ENCODE measurements around the gene MTF1.
A peak's percentile ranks its signal among the peaks of the same experiment; 100 is the strongest.

Gene MTF1

GRCh38 chr1:37825506-37825905, 33.9 kb downstream of the MTF1 start:
- peak overlapping the region; percentile 29 for H3K27ac Mint-ChIP-seq
- H3K36me3 Mint-ChIP-seq: peaks cover 6% of the 10 kb centered on the region
- H3K9me3 Mint-ChIP-seq (ENCODE audit: low read depth): no peaks in the 10 kb centered on the region
- H3K27me3 Mint-ChIP-seq: no peaks in the 10 kb centered on the region
- H3K4me1 Mint-ChIP-seq (ENCODE audit: low read depth): peaks cover 16% of the 10 kb centered on the region
- H3K4me3 Mint-ChIP-seq: no peak overlapping the region

- Mint-ChIP-seq H3K36me3 (peaks cover 6% of the 10 kb centered on the region), H3K27me3 (no peaks in the 10 kb centered on the region), H3K4me1 (ENCODE audit: low read depth) (peaks cover 16% of the 10 kb centered on the region), H3K4me3 (no peak overlapping the region), H3K27ac (no peak overlapping the region), H3K9me3 (ENCODE audit: low read depth) (no peaks in the 10 kb centered on the region)
Measured at GRCh38 chr1:37824001-37824400, 35.4 kb downstream of the MTF1 start.

- H3K4me3 Mint-ChIP-seq: no peak overlapping the region
- peaks cover 16% of the 10 kb centered on the region for H3K4me1 Mint-ChIP-seq (ENCODE audit: low read depth)
- H3K9me3 Mint-ChIP-seq (ENCODE audit: low read depth): no peaks in the 10 kb centered on the region
- H3K36me3 Mint-ChIP-seq: peaks cover 6% of the 10 kb centered on the region
- peak overlapping the region; percentile 81 for H3K27ac Mint-ChIP-seq
- H3K27me3 Mint-ChIP-seq: no peaks in the 10 kb centered on the region
Measured at GRCh38 chr1:37822906-37823815, 36.2 kb downstream of the MTF1 start.

- H3K36me3 Mint-ChIP-seq: peaks cover 5% of the 10 kb centered on the region
- H3K4me3 Mint-ChIP-seq: no peak overlapping the region
- H3K9me3 Mint-ChIP-seq (ENCODE audit: low read depth): no peaks in the 10 kb centered on the region
- H3K27me3 Mint-ChIP-seq: no peaks in the 10 kb centered on the region
- H3K27ac Mint-ChIP-seq: no peak overlapping the region
- peaks cover 16% of the 10 kb centered on the region for H3K4me1 Mint-ChIP-seq (ENCODE audit: low read depth)
Measured at GRCh38 chr1:37821481-37821880, 37.9 kb downstream of the MTF1 start.

GRCh38 chr1:37817481-37817880, 41.9 kb downstream of the MTF1 start:
- no peaks in the 10 kb centered on the region for H3K9me3 Mint-ChIP-seq (ENCODE audit: low read depth)
- no peaks in the 10 kb centered on the region for H3K27me3 Mint-ChIP-seq
- H3K4me3 Mint-ChIP-seq: no peak overlapping the region
- H3K27ac Mint-ChIP-seq: no peak overlapping the region
- no peaks in the 10 kb centered on the region for H3K36me3 Mint-ChIP-seq
- H3K4me1 Mint-ChIP-seq (ENCODE audit: low read depth): no peaks in the 10 kb centered on the region

GRCh38 chr1:37814252-37814651, 45.1 kb downstream of the MTF1 start:
- Mint-ChIP-seq H3K27me3 (no peaks in the 10 kb centered on the region), H3K27ac (no peak overlapping the region), H3K4me3 (no peak overlapping the region), H3K36me3 (peaks cover 3% of the 10 kb centered on the region), H3K9me3 (ENCODE audit: low read depth) (no peaks in the 10 kb centered on the region), H3K4me1 (ENCODE audit: low read depth) (peaks cover 8% of the 10 kb centered on the region)

GRCh38 chr1:37813529-37814145, 45.8 kb downstream of the MTF1 start:
- Mint-ChIP-seq H3K27me3 (no peaks in the 10 kb centered on the region), H3K9me3 (ENCODE audit: low read depth) (no peaks in the 10 kb centered on the region), H3K4me1 (ENCODE audit: low read depth) (peaks cover 15% of the 10 kb centered on the region), H3K36me3 (peaks cover 3% of the 10 kb centered on the region), H3K27ac (no peak overlapping the region), H3K4me3 (no peak overlapping the region)

- H3K36me3 Mint-ChIP-seq: peaks cover 3% of the 10 kb centered on the region
- H3K4me3 Mint-ChIP-seq: peak overlapping the region; percentile 27
Measured at GRCh38 chr1:37811027-37811655, 48.3 kb downstream of the MTF1 start.

GRCh38 chr1:37809942-37810341, 49.5 kb downstream of the MTF1 start:
- H3K27ac Mint-ChIP-seq: no peak overlapping the region
- peaks cover 30% of the 10 kb centered on the region for H3K4me1 Mint-ChIP-seq (ENCODE audit: low read depth)
- no peaks in the 10 kb centered on the region for H3K27me3 Mint-ChIP-seq
- peaks cover 5% of the 10 kb centered on the region for H3K36me3 Mint-ChIP-seq
- peak overlapping the region; percentile 17 for H3K4me3 Mint-ChIP-seq
- no peaks in the 10 kb centered on the region for H3K9me3 Mint-ChIP-seq (ENCODE audit: low read depth)

More at GRCh38 chr1:37811027-37811655, 48.3 kb downstream of the MTF1 start:
- no peaks in the 10 kb centered on the region for H3K27me3 Mint-ChIP-seq
- H3K27ac Mint-ChIP-seq: peak overlapping the region; percentile 50
- H3K9me3 Mint-ChIP-seq (ENCODE audit: low read depth): no peaks in the 10 kb centered on the region
- peaks cover 21% of the 10 kb centered on the region for H3K4me1 Mint-ChIP-seq (ENCODE audit: low read depth)

GRCh38 chr1:37808369-37809319, 50.7 kb downstream of the MTF1 start:
- Mint-ChIP-seq H3K4me1 (ENCODE audit: low read depth) (peaks cover 38% of the 10 kb centered on the region), H3K36me3 (peaks cover 5% of the 10 kb centered on the region), H3K4me3 (peak overlapping the region; percentile 93), H3K27me3 (no peaks in the 10 kb centered on the region), H3K27ac (peak overlapping the region; percentile 89), H3K9me3 (ENCODE audit: low read depth) (no peaks in the 10 kb centered on the region)

GRCh38 chr1:37807555-37808368, 51.6 kb downstream of the MTF1 start, which contains the start of the genes C1orf122 and YRDC:
Gene C1orf122, plus strand, starts transcription at chr1:37807790. Its CDS starts 615 bp downstream, at chr1:37808405.
Gene YRDC, minus strand, starts transcription at chr1:37808208. Its CDS starts 28 bp downstream, at chr1:37808180.
- Mint-ChIP-seq H3K27me3 (no peaks in the 10 kb centered on the region), H3K36me3 (peaks cover 6% of the 10 kb centered on the region), H3K27ac (peak within 1 kb of the TSS; percentile 89), H3K4me1 (ENCODE audit: low read depth) (peaks cover 40% of the 10 kb centered on the region), H3K9me3 (ENCODE audit: low read depth) (no peaks in the 10 kb centered on the region), H3K4me3 (peak within 1 kb of the TSS; percentile 93)

- Mint-ChIP-seq H3K36me3 (peaks cover 9% of the 10 kb centered on the region), H3K27me3 (no peaks in the 10 kb centered on the region), H3K4me1 (ENCODE audit: low read depth) (peaks cover 40% of the 10 kb centered on the region), H3K4me3 (peak overlapping the region; percentile 90), H3K27ac (peak overlapping the region; percentile 83), H3K9me3 (ENCODE audit: low read depth) (no peaks in the 10 kb centered on the region)
Measured at GRCh38 chr1:37807220-37807554, 52.2 kb downstream of the MTF1 start.

- Mint-ChIP-seq H3K27me3 (no peaks in the 10 kb centered on the region), H3K27ac (no peak overlapping the region), H3K9me3 (ENCODE audit: low read depth) (no peaks in the 10 kb centered on the region), H3K4me1 (ENCODE audit: low read depth) (peaks cover 26% of the 10 kb centered on the region), H3K4me3 (no peak overlapping the region), H3K36me3 (peaks cover 10% of the 10 kb centered on the region)
Measured at GRCh38 chr1:37802439-37802838, 57.0 kb downstream of the MTF1 start.
